ENCODE data around the gene PRKCE. TPM values are rescaled to one million over a fixed set of nuclear protein-coding genes. Genes with fewer than 3 reads are reported as not detected.
"Not testable (repeated sequence)": the region's sequence is repeated elsewhere in the genome, so short reads cannot be mapped to it uniquely, and the experiment has no call there.

The PRKCE gene
- total RNA-seq, 1 donor from 2014 or later, result 85.0 TPM

- H3K4me1 ChIP-seq, result no peaks in the 10 kb centered on the region
- intact Hi-C loops (cut with DNase I), result no loop called here
- no peak for DNase-seq
These were observed 61.7 kb downstream of the PRKCE start for GRCh38 chr2:45713136-45713535.

GRCh38 chr2:45713591-45713990 lies 62.1 kb downstream of the PRKCE start:
- Histone ChIP-seq H3K4me1 (no peaks in the 10 kb centered on the region), H3K27me3 (ENCODE audit: low read depth) (no peaks in the 10 kb centered on the region), H3K9me3 (no peaks in the 10 kb centered on the region), H3K36me3 (no peaks in the 10 kb centered on the region), H3K27ac (no peak overlapping the region), H3K4me3 (no peak overlapping the region)
- intact Hi-C loops (cut with DNase I), result no loop called here
- TF ChIP-seq, protein P1, sequence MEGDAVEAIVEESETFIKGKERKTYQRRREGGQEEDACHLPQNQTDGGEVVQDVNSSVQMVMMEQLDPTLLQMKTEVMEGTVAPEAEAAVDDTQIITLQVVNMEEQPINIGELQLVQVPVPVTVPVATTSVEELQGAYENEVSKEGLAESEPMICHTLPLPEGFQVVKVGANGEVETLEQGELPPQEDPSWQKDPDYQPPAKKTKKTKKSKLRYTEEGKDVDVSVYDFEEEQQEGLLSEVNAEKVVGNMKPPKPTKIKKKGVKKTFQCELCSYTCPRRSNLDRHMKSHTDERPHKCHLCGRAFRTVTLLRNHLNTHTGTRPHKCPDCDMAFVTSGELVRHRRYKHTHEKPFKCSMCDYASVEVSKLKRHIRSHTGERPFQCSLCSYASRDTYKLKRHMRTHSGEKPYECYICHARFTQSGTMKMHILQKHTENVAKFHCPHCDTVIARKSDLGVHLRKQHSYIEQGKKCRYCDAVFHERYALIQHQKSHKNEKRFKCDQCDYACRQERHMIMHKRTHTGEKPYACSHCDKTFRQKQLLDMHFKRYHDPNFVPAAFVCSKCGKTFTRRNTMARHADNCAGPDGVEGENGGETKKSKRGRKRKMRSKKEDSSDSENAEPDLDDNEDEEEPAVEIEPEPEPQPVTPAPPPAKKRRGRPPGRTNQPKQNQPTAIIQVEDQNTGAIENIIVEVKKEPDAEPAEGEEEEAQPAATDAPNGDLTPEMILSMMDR (IDR thresholded peaks at IDR 0.05), result no peak
- DNase-seq (no peak), ATAC-seq (no peak)

More at GRCh38 chr2:45713136-45713535, 61.7 kb downstream of the PRKCE start:
- no peaks in the 10 kb centered on the region for H3K9me3 ChIP-seq
- TF ChIP-seq, protein P1 (IDR thresholded peaks at IDR 0.05), result no peak
- no peaks in the 10 kb centered on the region for H3K36me3 ChIP-seq
- ATAC-seq, result no peak
- no peaks in the 10 kb centered on the region for H3K27me3 ChIP-seq (ENCODE audit: low read depth)
- H3K27ac ChIP-seq, result no peak overlapping the region
- no peak overlapping the region for H3K4me3 ChIP-seq

DNA sequence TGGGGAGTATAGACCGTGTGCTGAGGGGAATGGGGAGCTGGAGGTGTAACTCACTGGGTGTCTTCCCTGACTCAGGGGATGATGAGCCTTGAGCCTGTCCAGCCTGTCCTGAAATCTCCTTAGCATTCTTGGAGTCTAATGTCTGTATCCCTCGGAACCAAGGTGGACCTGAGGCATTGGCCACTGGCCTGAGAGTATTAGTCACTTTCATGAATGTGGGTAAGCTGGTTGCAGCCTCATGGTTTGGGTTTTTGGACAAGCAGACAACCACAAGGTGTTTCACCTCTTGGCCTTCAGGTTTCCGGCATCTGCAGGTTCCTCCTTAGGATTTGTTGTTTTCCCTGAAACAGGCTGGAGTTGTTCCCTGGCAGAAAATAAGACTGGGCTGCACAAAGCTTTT lies 63.2 kb downstream of the PRKCE start:
- H3K27ac ChIP-seq, result no peak overlapping the region
- H3K4me3 ChIP-seq, result no peak overlapping the region
- intact Hi-C loops (cut with DNase I), result no loop called here
- H3K27me3 ChIP-seq (ENCODE audit: low read depth), result no peaks in the 10 kb centered on the region
- DNase-seq (no peak), ATAC-seq (no peak)
- TF ChIP-seq, protein P1 (IDR thresholded peaks at IDR 0.05), result no peak
- no peaks in the 10 kb centered on the region for H3K9me3 ChIP-seq
- no peaks in the 10 kb centered on the region for H3K4me1 ChIP-seq
- H3K36me3 ChIP-seq, result no peaks in the 10 kb centered on the region

DNA sequence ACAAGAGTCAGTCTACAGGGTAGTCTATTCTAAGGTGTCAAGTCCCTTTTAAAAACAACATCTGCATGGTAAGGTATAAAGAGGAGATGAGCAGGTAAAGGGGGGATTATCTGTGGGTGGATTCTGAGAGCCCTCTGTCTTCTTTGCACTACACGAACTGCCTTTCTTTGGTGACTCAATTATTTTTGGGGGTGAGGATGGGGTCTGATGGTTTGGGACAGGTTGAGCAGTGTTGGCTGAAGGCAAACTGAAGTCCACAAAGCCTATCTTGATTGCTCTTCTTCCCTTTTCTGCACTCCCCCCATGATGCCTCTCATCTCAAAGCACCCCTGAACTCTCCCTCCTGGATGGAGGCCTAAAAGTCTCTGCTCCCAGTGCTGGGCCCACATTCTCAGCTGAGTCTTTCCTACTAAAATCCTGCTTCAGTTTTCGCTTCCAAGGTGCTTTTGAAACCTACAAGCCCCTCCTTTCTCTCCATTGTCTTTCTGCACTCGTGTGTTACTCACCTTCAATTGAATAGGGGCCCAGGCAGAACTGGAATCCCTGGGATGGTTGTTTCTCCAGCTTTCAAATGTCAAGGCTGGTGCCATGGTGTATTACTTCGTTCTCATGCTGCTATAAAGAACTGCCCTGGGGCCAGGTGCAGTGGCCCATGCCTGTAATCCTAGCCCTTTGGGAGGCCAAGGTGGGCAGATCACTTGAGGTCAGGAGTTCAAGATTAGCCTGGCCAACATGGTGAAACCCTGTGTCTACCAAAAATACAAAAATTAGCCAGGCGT lies 64.3 kb downstream of the PRKCE start:
- ATAC-seq (no peak), DNase-seq (no peak)
- no peak overlapping the region for H3K27ac ChIP-seq
- no peaks in the 10 kb centered on the region for H3K9me3 ChIP-seq
- H3K4me3 ChIP-seq, result no peak overlapping the region
- TF ChIP-seq, protein P1 (IDR thresholded peaks at IDR 0.05), result no peak
- intact Hi-C loops (cut with DNase I), result no loop called here
- H3K4me1 ChIP-seq, result peaks cover under 1% of the 10 kb centered on the region
- no peaks in the 10 kb centered on the region for H3K36me3 ChIP-seq
- H3K27me3 ChIP-seq (ENCODE audit: low read depth), result no peaks in the 10 kb centered on the region

DNA sequence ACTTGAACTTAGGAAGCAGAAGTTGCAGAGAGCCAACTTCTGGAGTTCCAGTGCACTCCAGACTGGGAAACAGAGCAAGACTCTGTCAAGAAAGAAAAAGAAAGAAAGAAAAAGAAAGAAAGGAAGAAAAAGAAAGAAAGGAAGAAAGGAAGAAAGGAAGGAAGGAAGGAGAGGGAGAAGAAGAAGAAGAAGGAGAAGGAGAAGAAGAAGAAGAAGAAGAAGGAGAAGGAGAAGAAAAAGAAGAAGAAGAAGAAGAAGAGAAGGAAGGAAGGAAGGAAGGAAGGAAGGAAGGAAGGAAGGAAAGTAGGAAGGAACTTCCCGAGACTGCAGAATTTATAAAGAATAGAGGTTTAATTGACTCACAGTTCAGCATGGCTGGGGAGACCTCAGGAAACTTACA lies 65.0 kb downstream of the PRKCE start:
- H3K36me3 ChIP-seq; H3K9me3 ChIP-seq; H3K4me3 ChIP-seq; DNase-seq; ATAC-seq; H3K27me3 ChIP-seq (ENCODE audit: low read depth); intact Hi-C loops (cut with DNase I); H3K27ac ChIP-seq; H3K4me1 ChIP-seq: not testable (repeated sequence)

DNA sequence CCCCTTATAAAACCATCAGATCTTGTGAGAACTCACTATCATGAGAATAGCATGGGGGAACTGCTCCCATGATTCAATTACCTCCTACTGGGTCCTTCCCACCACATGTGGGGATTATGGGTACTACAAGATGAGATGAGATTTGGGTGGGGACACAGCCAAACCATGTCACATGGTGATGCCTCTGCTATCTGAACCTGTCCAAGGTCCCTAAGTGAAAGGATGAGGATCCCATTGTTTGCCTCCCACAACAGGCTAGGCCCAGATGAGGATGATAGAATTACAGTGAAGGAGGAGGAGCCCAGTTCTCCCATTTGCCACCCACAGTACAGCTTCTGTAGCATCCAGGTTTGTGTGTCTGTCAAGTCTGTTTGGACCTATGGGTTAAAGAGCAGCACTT lies 65.4 kb downstream of the PRKCE start:
- H3K27me3 ChIP-seq (ENCODE audit: low read depth), result no peaks in the 10 kb centered on the region
- no peak for ATAC-seq

More for the DNA sequence above, 65.4 kb downstream of the PRKCE start:
- Histone ChIP-seq H3K9me3 (no peaks in the 10 kb centered on the region), H3K4me3 (no peak overlapping the region), H3K27ac (no peak overlapping the region), H3K4me1 (peaks cover 4% of the 10 kb centered on the region), H3K36me3 (no peaks in the 10 kb centered on the region)
- intact Hi-C loops (cut with DNase I), result no loop called here
- TF ChIP-seq, protein P1 (IDR thresholded peaks at IDR 0.05), result no peak
- no peak for DNase-seq
